Measurements from ENCODE around the gene CACNA2D2. TPM values are rescaled to one million over a fixed set of nuclear protein-coding genes. Genes with fewer than 3 reads are reported as not detected.

The CACNA2D2 gene
- total and polyA plus RNA-seq, 4 donors, result 0.10 to 0.19 (median 0.15) TPM

- 85% methylated on average over 5 of the region's 5 CpGs for WGBS
- Histone ChIP-seq H3K4me1 (ENCODE audit: control insufficient read depth in 4 of 4, insufficient read depth in 4 of 4, low read length in 3 of 4) (peaks cover 0 to 7% (median 2%) of the 10 kb centered on the region in 4 donors), H3K27ac (ENCODE audit: low read depth in 1 of 2, low read length in 2 of 2) (no peak overlapping the region), H3K4me3 (ENCODE audit: low read depth in 1 of 3, low read length in 3 of 3) (no peak overlapping the region), H3K36me3 (ENCODE audit: control insufficient read depth in 4 of 4, insufficient read depth in 3 of 4, low read depth in 1 of 4, low read length in 3 of 4) (no peaks in the 10 kb centered on the region), H3K27me3 (ENCODE audit: control insufficient read depth in 4 of 4, insufficient read depth in 4 of 4, low read length in 3 of 4) (no peaks in the 10 kb centered on the region), H3K9me3 (ENCODE audit: control insufficient read depth in 4 of 4, low read length in 3 of 4) (no peaks in the 10 kb centered on the region), H3K9ac (ENCODE audit: low read depth in 1 of 2, low read length in 2 of 2) (no peak overlapping the region)
- no peak for DNase-seq (ENCODE audit: low spot score)
- TF ChIP-seq FOXA1 (IDR thresholded peaks at IDR 0.05) (no peak), GABPA (IDR thresholded peaks at IDR 0.05 in 1 of 2, conservative IDR thresholded peaks at IDR 0.05 in 1 of 2) (no peak), JUND (IDR thresholded peaks at IDR 0.05) (no peak), HNF4G (IDR thresholded peaks at IDR 0.05) (no peak), RXRA (IDR thresholded peaks at IDR 0.05) (no peak), HNF4A (conservative IDR thresholded peaks at IDR 0.05) (no peak), MAX (IDR thresholded peaks at IDR 0.05) (no peak), RAD21 (IDR thresholded peaks at IDR 0.05) (no peak), CTCF (IDR thresholded peaks at IDR 0.05; ENCODE audit: low read depth, low read length, missing input control) (no peak), YY1 (IDR thresholded peaks at IDR 0.05) (no peak), TAF1 (conservative IDR thresholded peaks at IDR 0.05) (no peak)
- TF ChIP-seq, protein P1, sequence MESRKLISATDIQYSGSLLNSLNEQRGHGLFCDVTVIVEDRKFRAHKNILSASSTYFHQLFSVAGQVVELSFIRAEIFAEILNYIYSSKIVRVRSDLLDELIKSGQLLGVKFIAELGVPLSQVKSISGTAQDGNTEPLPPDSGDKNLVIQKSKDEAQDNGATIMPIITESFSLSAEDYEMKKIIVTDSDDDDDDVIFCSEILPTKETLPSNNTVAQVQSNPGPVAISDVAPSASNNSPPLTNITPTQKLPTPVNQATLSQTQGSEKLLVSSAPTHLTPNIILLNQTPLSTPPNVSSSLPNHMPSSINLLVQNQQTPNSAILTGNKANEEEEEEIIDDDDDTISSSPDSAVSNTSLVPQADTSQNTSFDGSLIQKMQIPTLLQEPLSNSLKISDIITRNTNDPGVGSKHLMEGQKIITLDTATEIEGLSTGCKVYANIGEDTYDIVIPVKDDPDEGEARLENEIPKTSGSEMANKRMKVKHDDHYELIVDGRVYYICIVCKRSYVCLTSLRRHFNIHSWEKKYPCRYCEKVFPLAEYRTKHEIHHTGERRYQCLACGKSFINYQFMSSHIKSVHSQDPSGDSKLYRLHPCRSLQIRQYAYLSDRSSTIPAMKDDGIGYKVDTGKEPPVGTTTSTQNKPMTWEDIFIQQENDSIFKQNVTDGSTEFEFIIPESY (IDR thresholded peaks at IDR 0.05), result no peak
- TF ChIP-seq, protein P2, sequence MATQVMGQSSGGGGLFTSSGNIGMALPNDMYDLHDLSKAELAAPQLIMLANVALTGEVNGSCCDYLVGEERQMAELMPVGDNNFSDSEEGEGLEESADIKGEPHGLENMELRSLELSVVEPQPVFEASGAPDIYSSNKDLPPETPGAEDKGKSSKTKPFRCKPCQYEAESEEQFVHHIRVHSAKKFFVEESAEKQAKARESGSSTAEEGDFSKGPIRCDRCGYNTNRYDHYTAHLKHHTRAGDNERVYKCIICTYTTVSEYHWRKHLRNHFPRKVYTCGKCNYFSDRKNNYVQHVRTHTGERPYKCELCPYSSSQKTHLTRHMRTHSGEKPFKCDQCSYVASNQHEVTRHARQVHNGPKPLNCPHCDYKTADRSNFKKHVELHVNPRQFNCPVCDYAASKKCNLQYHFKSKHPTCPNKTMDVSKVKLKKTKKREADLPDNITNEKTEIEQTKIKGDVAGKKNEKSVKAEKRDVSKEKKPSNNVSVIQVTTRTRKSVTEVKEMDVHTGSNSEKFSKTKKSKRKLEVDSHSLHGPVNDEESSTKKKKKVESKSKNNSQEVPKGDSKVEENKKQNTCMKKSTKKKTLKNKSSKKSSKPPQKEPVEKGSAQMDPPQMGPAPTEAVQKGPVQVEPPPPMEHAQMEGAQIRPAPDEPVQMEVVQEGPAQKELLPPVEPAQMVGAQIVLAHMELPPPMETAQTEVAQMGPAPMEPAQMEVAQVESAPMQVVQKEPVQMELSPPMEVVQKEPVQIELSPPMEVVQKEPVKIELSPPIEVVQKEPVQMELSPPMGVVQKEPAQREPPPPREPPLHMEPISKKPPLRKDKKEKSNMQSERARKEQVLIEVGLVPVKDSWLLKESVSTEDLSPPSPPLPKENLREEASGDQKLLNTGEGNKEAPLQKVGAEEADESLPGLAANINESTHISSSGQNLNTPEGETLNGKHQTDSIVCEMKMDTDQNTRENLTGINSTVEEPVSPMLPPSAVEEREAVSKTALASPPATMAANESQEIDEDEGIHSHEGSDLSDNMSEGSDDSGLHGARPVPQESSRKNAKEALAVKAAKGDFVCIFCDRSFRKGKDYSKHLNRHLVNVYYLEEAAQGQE (IDR thresholded peaks at IDR 0.05), result no peak
Measured at GRCh38 chr3:50393061-50393460, 110.4 kb downstream of the CACNA2D2 start.

DNA sequence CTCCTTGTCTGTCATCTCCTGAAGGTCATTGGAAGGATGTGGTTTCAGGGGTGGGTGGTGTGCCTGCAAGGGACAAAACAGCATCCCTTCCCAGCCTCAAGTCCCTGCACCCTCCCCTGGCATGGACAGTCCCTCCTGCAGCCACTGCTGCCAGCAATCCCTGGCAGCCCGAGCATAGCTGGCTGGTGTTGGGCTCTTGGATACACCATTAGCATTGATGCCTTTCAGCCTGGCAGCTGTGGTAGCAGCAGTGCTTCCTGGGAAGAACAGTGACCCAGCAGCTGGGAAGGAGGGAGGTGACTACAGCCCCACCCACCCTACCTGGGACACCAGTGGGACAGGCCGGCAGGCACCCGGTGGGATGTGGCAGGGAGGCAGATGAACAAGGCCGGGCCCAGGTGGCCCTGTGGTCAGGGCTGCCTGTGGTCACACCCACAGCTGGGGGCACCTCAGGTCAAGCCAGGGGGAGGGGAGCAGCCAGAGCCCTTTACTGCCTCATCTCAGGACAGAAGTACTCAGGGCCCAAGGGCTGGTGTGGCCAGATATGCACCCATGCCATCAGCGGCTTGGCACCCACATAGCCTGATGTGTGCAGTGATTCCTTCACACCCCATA, 111.2 kb downstream of the CACNA2D2 start:
- peaks cover 0 to 7% (median 2%) of the 10 kb centered on the region in 4 donors for H3K4me1 ChIP-seq (ENCODE audit: control insufficient read depth in 4 of 4, insufficient read depth in 4 of 4, low read length in 3 of 4)
- DNase-seq (ENCODE audit: low spot score), result no peak
- no peaks in the 10 kb centered on the region for H3K27me3 ChIP-seq (ENCODE audit: control insufficient read depth in 4 of 4, insufficient read depth in 4 of 4, low read length in 3 of 4)
- no peak overlapping the region for H3K9ac ChIP-seq (ENCODE audit: low read depth in 1 of 2, low read length in 2 of 2)
- H3K9me3 ChIP-seq (ENCODE audit: control insufficient read depth in 4 of 4, low read length in 3 of 4), result no peaks in the 10 kb centered on the region
- WGBS, result 81% methylated on average over 5 of the region's 5 CpGs
- no peak overlapping the region for H3K27ac ChIP-seq (ENCODE audit: low read depth in 1 of 2, low read length in 2 of 2)
- H3K36me3 ChIP-seq (ENCODE audit: control insufficient read depth in 4 of 4, insufficient read depth in 3 of 4, low read depth in 1 of 4, low read length in 3 of 4), result no peaks in the 10 kb centered on the region
- H3K4me3 ChIP-seq (ENCODE audit: low read depth in 1 of 3, low read length in 3 of 3), result no peak overlapping the region
- TF ChIP-seq, protein P1 (IDR thresholded peaks at IDR 0.05), result no peak
- no peak for TF ChIP-seq FOXA2 (IDR thresholded peaks at IDR 0.05)
- TF ChIP-seq NR2F2 (IDR thresholded peaks at IDR 0.05), result no peak
- TF ChIP-seq YY1 (IDR thresholded peaks at IDR 0.05), result no peak
- TF ChIP-seq HNF4A (conservative IDR thresholded peaks at IDR 0.05), result no peak
- no peak for TF ChIP-seq HNF4G (IDR thresholded peaks at IDR 0.05)
- no peak for TF ChIP-seq RAD21 (IDR thresholded peaks at IDR 0.05)
- TF ChIP-seq, protein P2 (IDR thresholded peaks at IDR 0.05), result no peak
- no peak for TF ChIP-seq TAF1 (conservative IDR thresholded peaks at IDR 0.05)
- no peak for TF ChIP-seq SP1 (IDR thresholded peaks at IDR 0.05)

Data from liver (tissue), 9 donors.